ENCODE data around the gene SNUPN. TPM values are rescaled to one million over a fixed set of nuclear protein-coding genes. Genes with fewer than 3 reads are reported as not detected.
"Not testable (repeated sequence)": the region's sequence is repeated elsewhere in the genome, so short reads cannot be mapped to it uniquely, and the experiment has no call there.

Gene SNUPN
- total RNA-seq, 2 donors from 2014 or later, result 17.2 to 22.5 TPM

GRCh38 chr15:75559360-75559759, 66.2 kb downstream of the SNUPN start:
- intact Hi-C loops (cut with DNase I); DNase-seq (ENCODE audit: low spot score): not testable (repeated sequence)

DNA sequence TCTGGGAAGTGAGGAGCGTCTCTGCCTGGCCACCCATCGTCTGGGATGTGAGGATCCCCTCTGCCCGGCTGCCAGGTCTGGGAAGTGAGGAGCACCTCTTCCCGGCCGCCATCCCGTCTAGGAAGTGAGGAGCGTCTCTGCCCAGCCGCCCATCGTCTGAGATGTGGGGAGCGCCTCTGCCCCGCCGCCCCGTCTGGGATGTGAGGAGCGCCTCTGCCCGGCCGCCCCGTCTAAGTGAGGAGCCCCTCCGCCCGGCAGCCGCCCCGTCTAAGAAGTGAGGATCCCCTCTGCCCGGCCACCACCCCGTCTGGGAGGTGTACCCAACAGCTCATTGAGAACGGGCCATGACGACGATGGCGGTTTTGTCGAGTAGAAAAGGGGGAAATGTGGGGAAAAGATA, 66.6 kb downstream of the SNUPN start:
- intact Hi-C loops (cut with DNase I); DNase-seq (ENCODE audit: low spot score): not testable (repeated sequence)

DNA sequence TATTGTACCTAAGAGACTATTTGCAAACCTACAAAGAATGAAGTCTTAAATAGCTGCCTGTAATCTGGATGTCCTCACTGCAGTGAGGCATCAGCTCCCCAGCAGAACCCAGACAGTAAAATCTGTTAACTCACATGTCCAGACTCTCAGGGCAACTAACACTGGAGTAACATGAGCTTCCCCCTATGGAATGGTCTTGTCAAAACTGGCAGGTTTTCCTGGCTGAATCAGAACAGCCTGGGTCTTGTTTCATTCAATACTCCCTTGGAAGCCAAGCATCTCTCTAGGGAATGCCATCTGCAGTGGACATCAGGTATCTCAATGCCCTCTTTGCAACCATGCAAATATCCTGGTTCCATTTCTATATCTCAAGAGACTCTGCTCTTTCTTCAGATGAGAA, 70.8 kb downstream of the SNUPN start:
- intact Hi-C loops (cut with DNase I), result no loop called here

DNA sequence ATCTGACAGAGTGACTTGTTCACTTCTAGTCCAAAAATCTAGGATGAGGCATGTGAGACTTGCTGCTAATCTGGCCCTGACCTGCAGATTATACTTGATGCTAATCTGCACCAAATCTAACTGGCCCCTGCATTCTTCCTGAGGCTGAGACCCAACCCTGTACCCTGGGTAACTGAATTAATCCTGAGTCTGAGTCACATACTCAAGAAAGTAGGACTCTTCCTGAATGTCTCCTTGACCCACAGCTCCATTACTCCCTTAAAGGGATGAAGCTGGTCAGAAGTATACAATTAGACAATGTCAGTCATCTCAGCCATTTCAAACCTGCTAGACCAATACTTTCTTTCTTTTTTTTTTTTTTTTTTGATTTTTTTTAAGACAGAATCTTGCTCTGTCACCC, 71.9 kb downstream of the SNUPN start:
- intact Hi-C loops (cut with DNase I), result no loop called here
- DNase-seq (ENCODE audit: low spot score), result no peak

More for the DNA sequence above, 70.8 kb downstream of the SNUPN start:
- DNase-seq (ENCODE audit: low spot score), result no peak

GRCh38 chr15:75551091-75551490, 74.4 kb downstream of the SNUPN start:
- DNase-seq (ENCODE audit: low spot score), result no peak
- intact Hi-C loops (cut with DNase I), result no loop called here

Other genes starting within 250 kb of the SNUPN start
- gene SIN3A, start 174.0 kb downstream of the SNUPN start, total RNA-seq, result 10 to 100 TPM; 47.8 to 47.9 TPM
- gene PTPN9, start 46.4 kb downstream of the SNUPN start, total RNA-seq, result 10 to 100 TPM; 21.7 to 23.5 TPM
- gene IMP3, start 14.5 kb upstream of the SNUPN start, total RNA-seq, result 10 to 100 TPM; 29.0 to 34.1 TPM
- gene SNX33, start 22.2 kb upstream of the SNUPN start, total RNA-seq, result 10 to 100 TPM; 23.8 to 30.9 TPM
- gene CSPG4, start 87.1 kb upstream of the SNUPN start, total RNA-seq, result 100 to 1,000 TPM in 1 of 2 donors, 10 to 100 TPM in 1; 90.4 to 134 TPM
- 10 to 100 TPM; 44.8 to 60.6 TPM for gene UBE2Q2, start 217.7 kb upstream of the SNUPN start, total RNA-seq

All from posterior vena cava (tissue), 2 donors.